ENCODE data around the gene CCDC39.

Gene CCDC39

DNA sequence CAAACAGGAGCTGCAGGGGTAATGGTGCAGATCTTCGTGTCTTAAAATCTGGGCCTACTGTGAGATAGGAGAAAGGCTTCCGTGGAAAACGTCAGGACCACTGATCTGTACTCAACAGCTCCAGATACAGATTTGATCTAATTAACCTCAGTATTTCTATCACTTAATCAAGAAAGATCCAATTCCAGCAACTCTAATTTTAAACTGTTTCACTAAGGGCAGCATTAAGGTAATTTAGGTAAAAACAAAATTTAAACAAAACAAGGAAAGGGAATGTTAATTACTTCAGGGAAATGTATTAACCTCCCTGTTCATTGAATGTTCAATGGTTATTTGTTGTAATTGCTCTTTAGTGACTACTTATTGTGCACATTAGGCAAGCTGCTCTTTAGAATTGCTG lies 103.7 kb downstream of the CCDC39 start:
- H3K27ac ChIP-seq, result no peak overlapping the region
- H3K9ac ChIP-seq, result no peak overlapping the region
- H3K79me2 ChIP-seq (ENCODE audit: insufficient read depth, low read depth), result no peaks in the 10 kb centered on the region
- no peak overlapping the region for H3K4me3 ChIP-seq (IDR thresholded peaks at IDR 0.05; ENCODE audit: insufficient read depth, low read depth, low read length)
- H3K4me2 ChIP-seq, result no peak overlapping the region
- no peaks in the 10 kb centered on the region for H3K4me1 ChIP-seq (ENCODE audit: low read depth, poor library complexity, severe bottlenecking)
- TF ChIP-seq, protein P1, sequence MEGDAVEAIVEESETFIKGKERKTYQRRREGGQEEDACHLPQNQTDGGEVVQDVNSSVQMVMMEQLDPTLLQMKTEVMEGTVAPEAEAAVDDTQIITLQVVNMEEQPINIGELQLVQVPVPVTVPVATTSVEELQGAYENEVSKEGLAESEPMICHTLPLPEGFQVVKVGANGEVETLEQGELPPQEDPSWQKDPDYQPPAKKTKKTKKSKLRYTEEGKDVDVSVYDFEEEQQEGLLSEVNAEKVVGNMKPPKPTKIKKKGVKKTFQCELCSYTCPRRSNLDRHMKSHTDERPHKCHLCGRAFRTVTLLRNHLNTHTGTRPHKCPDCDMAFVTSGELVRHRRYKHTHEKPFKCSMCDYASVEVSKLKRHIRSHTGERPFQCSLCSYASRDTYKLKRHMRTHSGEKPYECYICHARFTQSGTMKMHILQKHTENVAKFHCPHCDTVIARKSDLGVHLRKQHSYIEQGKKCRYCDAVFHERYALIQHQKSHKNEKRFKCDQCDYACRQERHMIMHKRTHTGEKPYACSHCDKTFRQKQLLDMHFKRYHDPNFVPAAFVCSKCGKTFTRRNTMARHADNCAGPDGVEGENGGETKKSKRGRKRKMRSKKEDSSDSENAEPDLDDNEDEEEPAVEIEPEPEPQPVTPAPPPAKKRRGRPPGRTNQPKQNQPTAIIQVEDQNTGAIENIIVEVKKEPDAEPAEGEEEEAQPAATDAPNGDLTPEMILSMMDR (conservative IDR thresholded peaks at IDR 0.05; ENCODE audit: low read depth, low read length), result no peak
- no peaks in the 10 kb centered on the region for H3K27me3 ChIP-seq (ENCODE audit: insufficient read depth, low read depth)
- H3K36me3 ChIP-seq (ENCODE audit: insufficient read depth), result no peaks in the 10 kb centered on the region
- no peaks in the 10 kb centered on the region for H4K20me1 ChIP-seq (ENCODE audit: insufficient read depth)
- H2AFZ ChIP-seq (ENCODE audit: low read depth), result no peak overlapping the region

DNA sequence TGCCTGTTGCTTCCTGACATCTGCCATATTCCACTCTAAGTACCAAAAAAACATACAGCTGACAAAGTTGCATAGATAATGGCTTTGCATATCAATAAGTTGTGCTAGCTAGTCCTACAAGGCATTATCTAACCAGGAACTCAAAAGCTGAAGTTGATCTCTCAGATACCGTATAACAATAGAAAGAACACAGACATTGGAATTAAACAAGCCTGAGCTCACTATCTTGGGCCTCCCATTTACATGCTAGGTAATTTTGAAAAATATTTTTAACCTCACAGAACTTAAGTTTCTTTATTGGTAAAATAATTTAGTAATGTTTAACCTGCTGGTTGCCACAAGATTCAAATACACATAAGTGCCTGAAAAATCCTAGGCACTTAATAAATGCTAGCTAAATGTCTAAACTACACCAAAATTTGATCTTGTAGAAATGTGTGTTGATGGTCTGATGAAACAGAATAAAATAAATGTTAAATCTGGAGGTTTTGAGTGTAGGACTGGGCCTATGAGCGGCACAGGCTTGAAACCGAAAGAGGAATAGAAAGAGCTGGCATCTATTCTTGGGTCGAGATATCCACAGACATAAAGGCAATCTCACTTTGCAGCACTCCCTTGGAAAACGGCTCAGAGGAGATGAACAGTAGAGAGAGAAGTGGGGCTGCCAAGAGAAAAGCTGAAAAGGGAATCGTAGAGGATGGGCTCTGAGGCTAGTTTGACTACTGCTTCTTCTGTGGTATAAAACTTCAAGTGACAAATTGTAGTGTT lies 107.3 kb downstream of the CCDC39 start:
- no peak overlapping the region for H3K9ac ChIP-seq
- no peak overlapping the region for H2AFZ ChIP-seq (ENCODE audit: low read depth)
- H3K4me1 ChIP-seq (ENCODE audit: low read depth, poor library complexity, severe bottlenecking), result no peaks in the 10 kb centered on the region
- no peaks in the 10 kb centered on the region for H3K36me3 ChIP-seq (ENCODE audit: insufficient read depth)
- TF ChIP-seq, protein P1 (conservative IDR thresholded peaks at IDR 0.05; ENCODE audit: low read depth, low read length), result no peak
- no peaks in the 10 kb centered on the region for H3K79me2 ChIP-seq (ENCODE audit: insufficient read depth, low read depth)
- H3K4me2 ChIP-seq, result no peak overlapping the region
- H3K27ac ChIP-seq, result no peak overlapping the region
- H3K27me3 ChIP-seq (ENCODE audit: insufficient read depth, low read depth), result no peaks in the 10 kb centered on the region
- H3K4me3 ChIP-seq (IDR thresholded peaks at IDR 0.05; ENCODE audit: insufficient read depth, low read depth, low read length), result no peak overlapping the region
- H4K20me1 ChIP-seq (ENCODE audit: insufficient read depth), result no peaks in the 10 kb centered on the region

DNA sequence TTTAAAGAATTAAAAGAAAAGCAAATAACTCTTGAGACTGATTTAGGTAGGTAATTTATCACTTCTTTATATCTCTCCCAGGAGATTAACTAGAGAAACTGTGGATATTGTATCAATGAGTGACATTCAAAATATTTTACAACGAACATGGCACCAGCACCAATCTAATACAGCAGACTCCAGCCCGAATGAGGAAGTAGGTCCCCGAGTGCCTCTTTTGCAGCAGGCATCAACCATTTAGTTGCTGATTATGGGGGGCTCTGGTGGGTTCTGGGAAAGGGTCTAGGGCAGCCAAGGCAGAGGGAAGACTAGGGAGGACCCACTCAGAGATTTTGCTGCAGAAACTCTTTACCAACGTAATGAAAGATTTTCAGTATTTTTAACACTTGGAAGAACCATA lies 109.1 kb downstream of the CCDC39 start:
- TF ChIP-seq, protein P1 (conservative IDR thresholded peaks at IDR 0.05; ENCODE audit: low read depth, low read length), result no peak
- H4K20me1 ChIP-seq (ENCODE audit: insufficient read depth), result no peaks in the 10 kb centered on the region
- H3K9ac ChIP-seq, result no peak overlapping the region
- H3K4me3 ChIP-seq (IDR thresholded peaks at IDR 0.05; ENCODE audit: insufficient read depth, low read depth, low read length), result no peak overlapping the region
- H3K4me1 ChIP-seq (ENCODE audit: low read depth, poor library complexity, severe bottlenecking), result no peaks in the 10 kb centered on the region
- no peaks in the 10 kb centered on the region for H3K27me3 ChIP-seq (ENCODE audit: insufficient read depth, low read depth)
- H3K79me2 ChIP-seq (ENCODE audit: insufficient read depth, low read depth), result no peaks in the 10 kb centered on the region
- no peaks in the 10 kb centered on the region for H3K36me3 ChIP-seq (ENCODE audit: insufficient read depth)
- H3K4me2 ChIP-seq, result no peak overlapping the region
- H3K27ac ChIP-seq, result no peak overlapping the region
- H2AFZ ChIP-seq (ENCODE audit: low read depth), result no peak overlapping the region

DNA sequence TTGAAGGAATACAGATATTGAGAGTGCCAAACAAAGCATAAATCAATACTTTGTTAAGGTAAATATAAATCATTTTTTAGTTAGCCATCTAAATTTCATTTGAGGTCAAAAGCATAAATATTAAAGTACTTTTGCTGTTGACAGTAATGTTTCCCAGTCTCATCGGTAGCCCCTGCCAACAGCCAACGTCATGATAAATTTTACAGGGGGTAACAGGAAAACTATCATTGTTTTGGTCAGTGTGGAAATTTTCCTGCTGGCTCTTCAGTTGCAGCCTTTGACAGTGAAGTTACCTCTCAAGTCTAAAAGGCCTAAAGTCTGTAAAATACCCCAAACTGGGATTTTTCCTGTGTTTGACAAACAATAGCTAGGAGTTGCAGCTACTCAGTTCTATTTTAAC lies 114.6 kb downstream of the CCDC39 start:
- Histone ChIP-seq H3K79me2 (ENCODE audit: insufficient read depth, low read depth) (no peaks in the 10 kb centered on the region), H3K27ac (no peak overlapping the region), H3K36me3 (ENCODE audit: insufficient read depth) (no peaks in the 10 kb centered on the region), H3K4me1 (ENCODE audit: low read depth, poor library complexity, severe bottlenecking) (no peaks in the 10 kb centered on the region), H4K20me1 (ENCODE audit: insufficient read depth) (no peaks in the 10 kb centered on the region), H2AFZ (ENCODE audit: low read depth) (no peak overlapping the region), H3K27me3 (ENCODE audit: insufficient read depth, low read depth) (no peaks in the 10 kb centered on the region), H3K9ac (no peak overlapping the region), H3K4me2 (no peak overlapping the region), H3K4me3 (IDR thresholded peaks at IDR 0.05; ENCODE audit: insufficient read depth, low read depth, low read length) (no peak overlapping the region)
- TF ChIP-seq, protein P1 (conservative IDR thresholded peaks at IDR 0.05; ENCODE audit: low read depth, low read length), result no peak
